Activated CD8-positive, alpha-beta memory T cell treated with anti-CD3 and anti-CD28 coated beads for 4 hours (primary cell): ENCODE results near the gene CLCN6.

Source experiments
- DNase-seq, 2 donors: peaks; one replicate each; pipeline ENCODE4 v3.0.0-alpha.2; 2020; ENCODE audit warnings: low read depth in 2 of 2

CLCN6 gene

DNA sequence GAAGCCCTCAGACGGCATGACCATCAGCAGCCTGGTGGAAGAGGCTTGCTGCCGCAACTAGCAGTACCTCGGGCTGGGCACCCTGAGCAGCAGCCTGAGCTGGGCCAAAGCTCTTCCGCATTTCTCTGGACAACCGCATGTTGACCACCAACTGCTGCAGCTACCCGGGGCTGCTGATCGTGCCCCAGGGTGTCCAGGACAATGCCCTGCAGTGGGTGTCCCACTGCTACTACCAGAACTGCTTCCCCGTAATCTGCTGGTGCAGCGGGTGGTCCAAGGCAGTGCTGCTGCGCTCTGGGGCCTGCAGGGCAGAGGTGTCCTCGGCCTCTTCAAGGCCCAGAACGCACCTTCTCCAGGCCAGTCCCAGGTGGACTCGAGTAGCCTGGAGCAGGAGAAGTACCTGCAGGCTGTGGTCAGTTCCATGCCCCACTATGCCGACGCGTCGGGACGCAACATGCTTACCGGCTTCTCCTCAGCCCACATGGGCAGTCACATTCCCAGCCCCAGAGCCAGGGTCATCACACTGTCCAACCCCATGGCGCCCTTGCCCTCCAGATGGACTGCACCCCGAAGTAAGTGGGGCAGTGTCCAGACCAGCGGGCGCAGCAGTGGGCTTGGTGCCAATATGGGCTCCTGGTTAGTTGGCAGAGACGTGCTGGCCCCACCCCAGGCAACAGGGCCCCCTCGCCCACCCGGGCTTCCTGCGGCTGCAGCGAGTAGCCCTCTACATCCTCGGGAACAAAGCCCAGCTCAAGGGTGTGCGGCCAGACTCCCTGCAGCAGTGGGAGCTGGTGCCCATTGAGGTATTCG is 72.3 kb downstream of the CLCN6 start:
- DNase-seq = no peak

DNA sequence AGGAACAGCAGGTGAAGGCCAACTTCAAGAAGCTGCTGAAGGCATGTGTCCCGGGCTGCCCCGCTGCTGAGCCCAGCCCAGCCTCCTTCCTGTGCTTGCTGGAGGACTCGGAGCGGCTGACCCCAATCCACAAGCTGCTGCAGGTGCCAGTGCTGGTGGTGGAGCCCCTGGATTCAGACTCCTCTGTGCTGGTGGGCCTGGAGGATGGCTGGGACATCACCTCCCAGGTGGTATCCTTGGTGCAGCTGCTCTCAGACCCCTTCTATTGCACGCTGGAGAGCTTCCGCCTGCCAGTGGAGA is 72.8 kb downstream of the CLCN6 start:
- no peak for DNase-seq

DNA sequence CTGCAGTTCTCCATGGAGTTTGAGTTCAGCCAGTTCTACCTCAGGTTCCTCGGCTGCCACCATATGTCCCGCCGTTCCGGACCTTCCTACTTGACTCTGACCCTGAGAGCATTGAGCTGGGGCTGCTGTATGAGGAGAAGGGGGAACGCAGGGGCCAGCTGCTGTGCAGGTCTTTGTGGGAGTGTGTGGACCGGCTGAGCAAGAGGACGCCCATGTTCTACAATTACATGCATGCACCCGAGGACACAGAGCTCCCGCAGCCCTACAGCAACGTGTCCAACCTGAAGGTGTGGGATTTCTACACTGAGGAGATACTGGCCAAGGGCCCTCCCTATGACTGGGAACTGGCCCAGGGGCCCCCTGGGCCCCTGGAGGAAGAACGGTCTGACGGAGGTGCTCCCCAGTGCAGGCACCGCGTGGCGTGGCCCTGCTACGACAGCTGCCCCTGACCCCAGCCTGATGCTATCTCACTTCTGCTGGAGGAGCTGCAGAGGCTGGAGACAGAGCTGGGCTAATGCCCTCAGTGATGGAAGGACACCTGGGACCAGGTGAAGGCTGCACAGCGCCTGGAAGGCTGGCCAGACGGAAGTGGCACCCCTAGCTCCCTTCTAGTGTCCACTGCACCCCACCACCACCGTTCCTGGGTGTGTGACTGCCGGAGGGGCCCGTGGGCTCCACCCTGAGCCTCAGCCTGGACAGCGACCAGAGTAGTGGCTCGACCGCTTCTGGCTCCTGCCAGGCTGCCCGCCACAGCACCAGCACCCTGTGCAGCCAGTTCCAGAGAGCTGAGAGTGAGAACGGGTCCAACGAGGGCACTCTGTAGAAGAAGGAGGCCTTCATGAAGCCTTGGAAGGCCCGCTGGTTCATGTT is 73.6 kb downstream of the CLCN6 start:
- DNase-seq = no peak

DNA sequence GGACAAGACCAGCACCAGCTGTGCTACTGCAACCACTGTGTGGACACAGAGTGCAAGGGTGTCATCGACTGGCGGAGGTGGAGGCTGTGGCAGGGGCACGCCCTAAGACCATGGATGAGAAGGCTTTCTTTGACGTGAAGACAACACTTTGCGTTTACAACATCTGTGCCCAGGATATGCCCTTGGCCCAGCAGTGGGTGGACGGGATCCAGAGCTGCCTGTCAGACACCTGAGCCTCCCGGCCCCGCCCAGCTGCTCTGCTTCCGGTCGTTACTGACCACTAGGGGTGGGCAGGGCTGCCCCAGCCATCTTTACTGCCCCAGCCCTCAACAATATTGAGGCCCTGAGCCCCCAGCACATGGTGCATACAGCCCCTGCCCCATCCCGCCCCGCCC is 74.2 kb downstream of the CLCN6 start:
- no peak for DNase-seq

DNA sequence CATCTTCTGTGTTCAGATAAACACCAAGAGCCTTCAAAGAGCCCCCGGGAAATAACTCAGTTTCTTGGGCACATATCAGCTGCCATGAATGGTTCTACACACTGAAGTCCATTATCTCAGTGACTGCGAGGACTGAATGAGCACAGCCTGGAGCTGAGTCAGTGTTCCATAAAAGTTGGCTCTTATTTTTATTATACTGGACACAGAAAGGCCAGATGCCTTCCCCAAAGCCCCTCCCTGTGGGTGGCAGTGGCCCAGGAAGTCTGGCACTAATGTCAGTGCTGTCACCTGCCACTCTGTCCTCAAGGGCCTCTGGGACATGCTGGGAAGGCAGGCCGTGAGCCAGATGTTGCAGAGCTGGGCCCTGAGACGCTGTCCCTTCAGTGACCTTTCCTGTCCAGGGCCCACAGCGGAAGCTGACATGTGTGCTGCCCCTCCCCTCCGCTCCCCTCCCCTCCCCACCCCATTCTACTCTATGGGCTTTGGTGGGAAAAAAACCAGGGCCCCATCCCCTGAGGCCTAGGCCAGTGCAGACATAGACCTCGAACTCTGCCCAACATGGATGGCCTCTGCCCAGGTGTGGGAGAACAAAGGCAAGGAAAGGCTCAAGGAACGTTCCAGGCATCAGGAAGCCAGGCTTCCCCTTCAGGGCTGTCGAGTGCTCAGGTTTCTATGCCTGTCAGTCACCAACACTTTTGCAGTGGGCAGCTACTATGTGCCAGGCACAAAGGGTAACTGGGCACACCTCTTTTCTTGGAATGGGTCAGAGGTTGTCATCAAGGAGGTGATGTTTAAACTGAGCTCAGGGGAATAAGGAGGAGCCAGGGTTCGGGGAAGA is 75.1 kb downstream of the CLCN6 start:
- DNase-seq = no peak

DNA sequence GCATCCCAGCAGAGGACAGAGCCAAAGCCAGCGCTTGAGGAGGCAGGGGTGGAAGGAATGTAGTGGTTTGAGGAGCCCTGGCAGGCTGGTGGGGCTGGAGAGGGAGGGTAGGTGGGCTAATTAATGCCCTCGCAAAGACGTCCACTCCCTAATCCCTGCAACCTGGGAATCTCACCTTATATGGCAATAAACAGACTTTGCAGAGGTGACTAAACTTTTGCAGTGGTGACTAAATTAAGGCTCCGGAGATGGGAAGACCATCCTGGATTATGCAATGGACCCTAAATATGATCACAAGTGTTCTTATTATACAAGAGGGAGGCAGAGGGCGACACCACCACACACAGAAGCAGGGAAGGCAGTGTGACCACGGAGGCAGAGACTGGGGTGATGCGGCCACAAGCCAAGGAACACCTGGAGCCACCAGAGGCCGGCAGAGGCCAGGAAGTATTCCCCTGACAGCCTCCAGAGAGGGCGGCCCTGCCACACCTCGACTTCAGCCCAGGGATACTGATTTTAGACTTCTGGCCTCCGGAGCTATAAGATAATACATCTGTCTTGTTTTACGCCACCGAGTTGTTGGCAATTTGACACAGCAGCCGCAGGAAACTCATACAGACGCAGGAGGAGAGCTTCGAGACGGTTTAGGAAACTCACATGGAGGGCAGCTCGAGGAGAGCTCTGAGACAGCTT is 75.9 kb downstream of the CLCN6 start:
- no peak for DNase-seq

DNA sequence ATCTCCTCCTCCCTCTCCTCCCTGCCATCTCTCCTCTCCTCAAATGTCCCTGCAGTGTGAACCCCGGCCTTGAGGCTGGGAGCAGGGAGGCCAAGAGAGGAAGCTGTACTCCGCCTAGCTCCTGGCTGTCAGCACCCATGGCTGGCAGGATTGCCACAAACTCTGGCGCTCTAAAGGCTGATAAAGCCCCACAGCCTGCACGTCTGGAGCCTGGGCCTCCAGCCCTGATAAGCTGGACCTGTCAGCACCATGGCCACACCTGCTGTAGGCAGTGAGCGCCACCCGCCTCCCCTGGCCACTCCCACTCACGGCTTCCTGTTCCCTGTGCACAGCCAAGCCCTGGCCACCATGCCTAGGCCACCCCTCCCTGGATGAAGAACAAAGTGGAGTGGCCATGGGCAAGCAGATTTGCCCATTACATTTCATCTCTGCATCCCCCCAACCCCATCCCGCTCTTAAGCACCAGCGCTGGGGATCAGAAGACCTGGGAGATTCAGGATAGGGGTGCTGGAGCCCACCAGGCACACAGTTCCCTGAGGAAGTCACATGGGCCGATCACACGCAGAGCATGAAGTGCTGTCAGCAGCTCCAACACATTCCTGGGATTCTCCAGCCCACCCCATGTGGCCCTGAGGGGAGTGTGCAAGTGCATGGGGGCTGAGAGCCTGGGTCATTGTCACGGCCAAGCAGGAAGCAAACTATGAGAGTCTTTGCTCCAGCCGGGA is 77.0 kb downstream of the CLCN6 start:
- DNase-seq = no peak

DNA sequence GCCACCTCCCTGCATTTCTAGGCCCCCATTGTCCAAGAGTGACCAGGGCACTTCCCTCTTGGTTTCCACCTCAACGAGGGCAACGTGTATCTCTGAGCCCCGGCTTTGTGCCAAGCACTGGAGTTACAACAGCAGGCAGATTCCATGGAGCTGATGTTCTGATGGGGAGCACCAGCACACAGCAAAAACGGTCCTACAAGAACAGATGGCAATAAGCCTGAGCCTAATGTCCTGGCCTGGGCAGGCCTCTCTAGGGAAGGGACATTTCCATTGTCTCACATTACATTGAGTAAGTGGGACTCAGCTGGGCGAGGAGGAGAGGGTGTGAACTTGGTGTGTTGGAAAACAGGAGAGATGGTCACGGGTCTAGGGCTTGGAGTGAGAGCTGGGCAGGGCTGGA is 79.9 kb downstream of the CLCN6 start:
- no peak for DNase-seq

DNA sequence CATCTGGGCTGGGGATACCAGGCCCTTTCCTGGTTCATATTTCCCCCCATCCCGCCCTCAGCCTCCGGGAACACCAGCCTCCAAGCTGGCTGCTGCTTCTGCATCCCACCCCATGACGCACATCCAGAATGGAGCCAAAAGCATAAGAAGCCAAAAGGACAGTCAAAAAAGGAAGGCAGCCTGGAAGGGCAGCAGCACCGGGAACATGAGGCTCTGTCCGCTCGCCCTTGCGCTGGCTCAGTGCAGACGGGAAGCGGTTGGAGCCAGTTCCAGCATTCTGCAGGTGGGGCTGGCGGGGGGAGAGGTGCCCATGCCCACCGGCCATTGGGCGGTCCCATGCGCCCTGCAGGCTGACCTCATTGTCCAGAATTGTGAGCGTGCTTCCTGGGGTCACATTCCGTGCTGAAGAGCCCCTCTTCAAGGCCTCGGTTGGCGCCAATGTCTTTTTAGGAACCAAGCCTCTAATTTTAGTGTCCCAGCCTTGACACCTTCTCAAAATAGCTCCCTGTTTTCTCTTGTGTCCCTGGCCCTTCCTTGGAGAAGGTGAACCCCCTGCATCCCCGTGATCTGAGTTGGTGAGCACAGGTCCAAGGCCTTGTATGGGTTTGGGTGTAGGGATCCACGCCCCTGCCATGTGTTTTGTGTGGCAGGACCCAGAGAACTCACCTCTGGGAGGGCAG is 81.1 kb downstream of the CLCN6 start:
- DNase-seq = no peak

DNA sequence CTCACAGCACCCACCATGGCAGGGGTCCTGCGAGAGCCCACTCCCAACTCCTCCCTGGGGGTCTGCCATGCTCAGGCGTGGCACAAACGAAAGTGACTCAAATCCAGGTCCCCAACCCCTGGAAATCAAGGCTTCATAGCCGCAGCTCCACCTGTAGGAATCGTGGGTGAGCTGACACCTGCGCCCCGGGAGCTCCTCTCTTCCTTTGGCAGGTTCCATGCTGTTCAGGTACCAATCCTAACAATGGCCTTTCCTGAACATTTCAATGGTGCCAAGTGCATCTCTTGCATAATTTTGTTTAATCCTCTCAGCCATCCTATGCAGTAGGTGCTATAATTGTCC is 81.6 kb downstream of the CLCN6 start:
- DNase-seq = no peak

DNA sequence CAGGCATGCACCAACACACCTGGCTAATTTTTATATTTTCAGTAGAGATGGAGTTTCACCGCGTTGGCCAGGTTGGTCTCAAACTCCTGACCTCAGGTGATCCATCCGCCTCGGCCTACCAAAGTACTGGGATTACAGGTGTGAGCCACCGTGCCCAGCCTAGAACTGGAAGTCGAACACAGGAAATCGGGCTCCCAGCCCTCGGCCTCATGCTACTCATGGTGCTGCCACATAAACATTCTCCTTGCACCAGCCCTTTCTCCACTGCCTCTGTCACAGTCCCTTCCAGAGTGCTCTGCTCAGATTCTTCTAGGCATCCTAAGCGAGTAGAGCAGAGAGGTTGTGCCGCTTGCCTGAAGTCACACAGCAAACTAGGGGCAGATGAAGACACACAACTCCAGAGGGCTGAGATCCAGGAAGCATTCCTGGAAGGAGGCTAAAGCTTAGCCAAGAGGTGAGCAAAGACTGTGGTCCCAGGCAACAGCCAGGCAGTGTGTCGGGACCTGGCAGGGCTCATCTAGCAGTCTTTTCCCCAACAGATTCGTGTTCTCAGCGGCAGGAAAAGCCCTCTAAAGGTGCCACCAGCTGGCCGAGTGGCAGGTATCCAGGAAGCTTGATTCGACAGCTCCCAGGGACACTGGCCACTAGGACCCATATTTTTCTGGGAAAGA is 82.3 kb downstream of the CLCN6 start:
- no peak for DNase-seq

DNA sequence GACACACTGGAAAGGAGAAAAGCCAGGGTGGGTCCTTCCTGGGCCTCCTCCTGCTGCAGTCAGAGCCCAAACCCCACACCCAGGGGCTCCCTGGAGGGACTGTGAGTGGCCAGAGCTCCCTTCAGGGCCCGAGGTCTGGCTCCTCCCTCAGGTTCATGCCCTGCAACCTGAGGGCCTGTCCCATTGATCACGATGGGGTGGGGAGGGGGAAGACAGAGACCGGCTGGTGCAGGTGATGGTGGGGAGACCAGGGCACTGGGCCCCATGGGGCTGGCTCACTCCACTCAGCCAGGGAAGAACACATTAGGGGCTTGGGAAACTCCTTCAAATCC is 82.9 kb downstream of the CLCN6 start:
- DNase-seq = no peak

DNA sequence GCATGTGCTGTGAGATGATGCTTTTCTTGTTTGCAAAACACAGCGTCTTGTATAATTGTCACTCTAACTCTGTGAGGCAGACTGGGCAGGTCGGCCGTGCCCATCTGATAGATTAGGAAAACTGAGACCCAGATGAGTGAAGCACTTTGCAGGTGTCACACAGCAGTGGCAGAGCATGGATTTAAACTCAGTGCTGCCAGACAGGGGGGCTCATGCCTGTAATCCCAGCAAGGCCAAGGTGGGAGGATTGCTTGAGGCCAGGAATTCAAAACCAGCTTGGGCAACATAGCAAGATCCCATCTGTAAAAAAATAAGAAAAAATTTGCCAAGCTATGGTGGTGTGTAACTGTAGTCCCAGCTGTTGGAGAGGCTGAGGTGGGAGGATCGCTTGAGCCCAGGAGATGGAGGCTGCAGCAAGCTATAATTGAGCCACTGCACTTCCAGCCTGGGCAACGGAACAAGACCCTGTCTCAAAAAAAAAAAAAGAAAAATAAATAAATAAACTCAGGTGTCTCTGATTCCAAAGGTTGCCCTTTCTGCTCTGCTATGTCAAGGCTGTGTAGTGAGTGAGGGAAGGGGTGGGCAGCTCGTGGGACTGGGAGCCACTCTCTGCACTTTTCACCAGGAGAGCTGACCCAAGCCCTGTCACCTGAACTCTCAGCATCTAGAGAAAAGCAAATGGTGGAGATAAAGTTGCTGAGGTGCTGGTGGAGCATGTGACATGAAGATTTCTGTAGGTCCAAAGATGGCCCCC is 85.6 kb downstream of the CLCN6 start:
- no peak for DNase-seq
